ENCODE data around the gene PSMD6.

DNA sequence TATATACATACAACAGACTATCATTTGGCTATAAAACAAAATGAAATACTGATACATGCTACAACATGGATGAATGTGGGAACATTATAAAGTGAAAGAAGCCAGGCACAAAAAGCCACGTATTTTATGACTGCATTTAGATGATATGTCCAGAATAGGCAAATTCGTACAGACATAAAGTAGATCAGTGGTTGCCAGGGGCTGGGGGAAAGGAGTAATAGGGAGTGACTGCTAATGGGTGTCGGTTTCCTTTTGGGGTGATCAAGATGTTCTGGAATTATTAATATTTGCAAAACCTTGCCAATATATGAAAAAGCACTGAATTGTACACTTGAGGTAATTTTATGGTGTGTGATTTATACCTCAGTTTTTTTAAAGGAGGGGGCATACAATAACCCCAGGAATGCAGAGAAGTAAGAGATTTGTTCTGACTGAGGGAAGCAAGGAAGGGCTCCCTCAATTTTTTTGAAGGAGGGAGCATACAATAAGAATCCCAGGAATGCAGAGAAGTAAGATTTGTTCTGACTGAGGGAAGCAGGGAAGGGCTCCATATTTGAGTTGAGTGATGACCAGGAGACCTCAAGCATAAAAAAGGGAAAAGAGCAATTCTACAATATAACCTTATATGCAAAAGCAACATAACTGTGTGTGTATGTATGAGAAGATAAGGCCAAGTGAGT is 6.2 kb downstream of the PSMD6 start:
- TF ChIP-seq, protein P1, sequence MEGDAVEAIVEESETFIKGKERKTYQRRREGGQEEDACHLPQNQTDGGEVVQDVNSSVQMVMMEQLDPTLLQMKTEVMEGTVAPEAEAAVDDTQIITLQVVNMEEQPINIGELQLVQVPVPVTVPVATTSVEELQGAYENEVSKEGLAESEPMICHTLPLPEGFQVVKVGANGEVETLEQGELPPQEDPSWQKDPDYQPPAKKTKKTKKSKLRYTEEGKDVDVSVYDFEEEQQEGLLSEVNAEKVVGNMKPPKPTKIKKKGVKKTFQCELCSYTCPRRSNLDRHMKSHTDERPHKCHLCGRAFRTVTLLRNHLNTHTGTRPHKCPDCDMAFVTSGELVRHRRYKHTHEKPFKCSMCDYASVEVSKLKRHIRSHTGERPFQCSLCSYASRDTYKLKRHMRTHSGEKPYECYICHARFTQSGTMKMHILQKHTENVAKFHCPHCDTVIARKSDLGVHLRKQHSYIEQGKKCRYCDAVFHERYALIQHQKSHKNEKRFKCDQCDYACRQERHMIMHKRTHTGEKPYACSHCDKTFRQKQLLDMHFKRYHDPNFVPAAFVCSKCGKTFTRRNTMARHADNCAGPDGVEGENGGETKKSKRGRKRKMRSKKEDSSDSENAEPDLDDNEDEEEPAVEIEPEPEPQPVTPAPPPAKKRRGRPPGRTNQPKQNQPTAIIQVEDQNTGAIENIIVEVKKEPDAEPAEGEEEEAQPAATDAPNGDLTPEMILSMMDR (IDR thresholded peaks at IDR 0.05; ENCODE audit: insufficient read depth, low read length): no peak
- no peak for TF ChIP-seq POLR2AphosphoS5 (IDR thresholded peaks at IDR 0.05; ENCODE audit: low read depth)
- no peak for TF ChIP-seq GABPA (IDR thresholded peaks at IDR 0.05; ENCODE audit: low read depth)
- TF ChIP-seq, protein P2, sequence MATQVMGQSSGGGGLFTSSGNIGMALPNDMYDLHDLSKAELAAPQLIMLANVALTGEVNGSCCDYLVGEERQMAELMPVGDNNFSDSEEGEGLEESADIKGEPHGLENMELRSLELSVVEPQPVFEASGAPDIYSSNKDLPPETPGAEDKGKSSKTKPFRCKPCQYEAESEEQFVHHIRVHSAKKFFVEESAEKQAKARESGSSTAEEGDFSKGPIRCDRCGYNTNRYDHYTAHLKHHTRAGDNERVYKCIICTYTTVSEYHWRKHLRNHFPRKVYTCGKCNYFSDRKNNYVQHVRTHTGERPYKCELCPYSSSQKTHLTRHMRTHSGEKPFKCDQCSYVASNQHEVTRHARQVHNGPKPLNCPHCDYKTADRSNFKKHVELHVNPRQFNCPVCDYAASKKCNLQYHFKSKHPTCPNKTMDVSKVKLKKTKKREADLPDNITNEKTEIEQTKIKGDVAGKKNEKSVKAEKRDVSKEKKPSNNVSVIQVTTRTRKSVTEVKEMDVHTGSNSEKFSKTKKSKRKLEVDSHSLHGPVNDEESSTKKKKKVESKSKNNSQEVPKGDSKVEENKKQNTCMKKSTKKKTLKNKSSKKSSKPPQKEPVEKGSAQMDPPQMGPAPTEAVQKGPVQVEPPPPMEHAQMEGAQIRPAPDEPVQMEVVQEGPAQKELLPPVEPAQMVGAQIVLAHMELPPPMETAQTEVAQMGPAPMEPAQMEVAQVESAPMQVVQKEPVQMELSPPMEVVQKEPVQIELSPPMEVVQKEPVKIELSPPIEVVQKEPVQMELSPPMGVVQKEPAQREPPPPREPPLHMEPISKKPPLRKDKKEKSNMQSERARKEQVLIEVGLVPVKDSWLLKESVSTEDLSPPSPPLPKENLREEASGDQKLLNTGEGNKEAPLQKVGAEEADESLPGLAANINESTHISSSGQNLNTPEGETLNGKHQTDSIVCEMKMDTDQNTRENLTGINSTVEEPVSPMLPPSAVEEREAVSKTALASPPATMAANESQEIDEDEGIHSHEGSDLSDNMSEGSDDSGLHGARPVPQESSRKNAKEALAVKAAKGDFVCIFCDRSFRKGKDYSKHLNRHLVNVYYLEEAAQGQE (IDR thresholded peaks at IDR 0.05; ENCODE audit: insufficient replicate concordance, low read depth): no peak
